GM21619 (cell line): ENCODE data around the gene EPS8.

Experiments
- ATAC-seq: cut with Tn5 transposase; IDR thresholded peaks from one replicate; pipeline ENCODE4 v1.9.1; 2021; ENCODE audit not compliant: unreplicated experiment

The EPS8 gene

DNA sequence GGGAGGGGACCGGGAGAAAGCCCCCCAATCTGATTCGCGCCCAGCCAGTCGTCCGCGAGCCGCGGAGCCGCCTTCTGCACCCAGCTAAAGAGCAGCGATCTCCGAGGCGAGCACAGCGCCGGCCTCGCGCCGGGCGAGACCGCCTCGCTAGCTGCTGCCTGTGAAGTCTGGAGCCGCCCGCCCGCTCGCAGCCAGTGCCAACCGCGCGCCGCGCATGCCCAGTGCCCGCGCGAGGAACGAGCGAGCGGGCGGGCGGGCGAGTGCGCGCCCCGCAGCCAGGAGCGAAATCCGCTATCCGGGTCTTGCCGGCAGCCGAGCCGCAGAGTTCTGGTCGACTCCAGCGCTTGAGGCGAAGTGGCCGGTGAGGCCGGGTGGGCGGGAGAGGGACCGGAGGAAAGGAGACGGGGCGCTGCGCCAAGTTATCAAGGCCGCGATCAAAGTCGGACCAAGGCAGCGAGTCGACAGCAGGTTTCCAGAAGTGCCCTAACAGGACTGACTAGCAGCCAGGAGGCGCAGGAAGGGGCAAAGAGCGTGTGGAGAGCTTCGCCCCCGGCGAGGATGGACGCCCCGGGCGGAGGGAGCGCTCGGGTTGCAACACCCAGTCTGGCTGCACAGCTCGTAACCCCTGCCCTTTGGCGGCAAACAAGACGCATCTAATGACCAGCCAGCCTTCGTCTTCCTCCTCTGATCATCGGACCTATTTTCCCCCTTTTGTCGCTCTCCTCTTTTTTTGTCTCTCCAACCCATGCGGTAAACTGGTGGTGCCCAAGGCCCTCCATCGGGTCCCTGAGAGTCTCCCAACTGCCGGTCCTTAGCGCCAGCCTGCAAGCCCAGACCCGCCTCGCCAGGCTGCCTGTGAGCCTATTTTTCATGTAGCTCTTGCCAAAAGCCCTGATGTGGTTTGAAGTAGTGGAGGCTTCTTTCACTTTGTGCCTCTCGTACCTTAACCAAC is at the start of gene EPS8:
EPS8 (minus strand) TSS at position 169 of the 952 bp plus-strand sequence. CDS start 106,437 bp downstream, outside the sequence.
- ATAC-seq: peak; percentile 87

DNA sequence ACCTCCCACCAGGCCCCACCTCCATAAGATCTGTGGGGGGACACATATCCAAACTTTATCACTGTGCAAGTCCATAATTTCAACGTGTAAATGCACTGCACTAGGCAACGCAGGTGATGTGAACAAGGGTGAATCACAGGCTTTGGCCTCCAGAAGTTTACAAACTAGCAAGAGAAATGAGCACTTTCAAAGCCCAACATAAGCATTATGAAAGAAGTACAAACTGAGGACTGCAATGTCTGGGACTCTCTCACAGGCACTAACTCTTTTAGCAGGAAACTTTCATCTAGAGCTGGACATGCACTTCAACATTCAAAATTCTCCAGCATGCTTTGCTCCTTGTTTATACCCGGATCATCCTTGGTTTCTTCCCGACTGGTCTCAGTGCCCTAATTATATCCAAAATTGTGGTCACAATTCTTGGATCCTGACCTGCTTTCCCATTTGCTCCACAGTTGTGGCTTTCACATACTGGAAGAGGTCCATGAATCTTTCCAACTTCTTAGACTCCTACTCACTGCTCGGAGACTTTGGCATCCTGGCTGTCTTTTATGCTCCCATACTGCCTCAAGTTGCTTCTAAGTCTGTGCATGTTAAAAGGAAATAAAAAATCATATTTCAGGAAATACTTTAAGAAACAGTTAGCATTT is 48.1 kb upstream of the EPS8 start:
- no peak for ATAC-seq

DNA sequence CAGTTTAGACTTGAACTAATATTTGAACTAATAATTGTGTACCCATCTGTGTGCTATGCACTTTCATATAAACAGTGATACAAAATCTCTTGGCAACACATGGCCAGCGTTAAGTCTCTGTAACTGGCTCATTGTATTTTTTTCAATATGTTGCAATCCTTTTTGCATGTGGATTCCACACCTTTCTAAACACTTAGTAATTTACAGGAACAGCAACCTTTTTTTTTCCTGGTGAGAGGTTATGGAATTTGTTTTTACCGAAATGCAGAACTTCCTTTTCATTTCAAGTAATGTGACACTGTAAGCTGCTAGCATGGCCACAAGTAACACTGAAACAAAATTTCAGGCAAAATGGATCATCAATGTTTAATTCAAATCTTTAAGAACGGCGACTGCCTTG is 45.4 kb upstream of the EPS8 start:
- no peak for ATAC-seq

DNA sequence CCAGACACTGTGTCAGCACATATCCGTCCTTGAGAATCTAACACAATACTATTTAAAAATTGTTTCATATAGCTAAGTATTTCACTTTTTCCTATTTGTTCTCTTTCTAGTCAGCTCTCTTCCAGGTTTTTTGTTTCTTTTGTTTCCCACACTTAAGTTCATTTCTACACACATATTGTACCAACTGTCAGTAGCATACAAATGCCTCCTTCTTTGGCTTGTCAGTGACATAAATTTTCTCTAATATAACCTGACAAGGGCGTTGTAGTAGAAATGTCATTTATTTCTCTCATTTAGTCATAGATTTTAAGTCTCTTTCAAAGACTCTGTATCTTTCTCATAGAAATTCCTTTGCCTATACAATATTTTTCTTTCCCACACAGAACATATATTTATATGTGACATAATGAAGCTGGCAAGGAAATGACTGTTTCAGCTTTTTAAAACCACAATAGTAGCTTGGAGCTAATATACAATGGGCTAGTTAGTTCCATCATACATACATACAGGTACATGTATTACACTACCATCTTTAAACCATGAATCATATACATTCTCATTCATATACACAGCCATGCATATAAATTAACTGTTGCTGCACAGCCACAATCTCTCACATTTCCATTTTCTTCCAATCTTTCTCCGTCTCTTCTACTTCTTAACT is 42.3 kb upstream of the EPS8 start:
- ATAC-seq: no peak

DNA sequence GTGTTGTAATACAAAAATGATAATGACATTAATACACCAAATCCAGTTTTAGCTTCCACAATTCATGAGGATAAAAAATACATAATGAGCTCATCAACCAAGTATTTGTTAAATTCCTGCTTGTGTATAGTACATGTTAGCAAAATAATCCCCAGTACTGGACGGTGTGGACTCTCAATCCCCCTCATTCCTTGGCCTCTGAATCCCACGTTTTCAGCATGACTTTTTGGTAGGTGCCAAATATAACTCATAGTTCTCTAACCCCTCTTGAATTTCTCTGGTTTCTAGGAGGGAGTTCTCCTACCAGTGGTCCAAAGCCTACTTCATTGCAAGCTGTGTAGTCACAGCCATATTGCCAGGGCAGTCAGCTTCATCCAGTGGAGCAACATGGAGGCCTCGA is 41.4 kb upstream of the EPS8 start:
- no peak for ATAC-seq

DNA sequence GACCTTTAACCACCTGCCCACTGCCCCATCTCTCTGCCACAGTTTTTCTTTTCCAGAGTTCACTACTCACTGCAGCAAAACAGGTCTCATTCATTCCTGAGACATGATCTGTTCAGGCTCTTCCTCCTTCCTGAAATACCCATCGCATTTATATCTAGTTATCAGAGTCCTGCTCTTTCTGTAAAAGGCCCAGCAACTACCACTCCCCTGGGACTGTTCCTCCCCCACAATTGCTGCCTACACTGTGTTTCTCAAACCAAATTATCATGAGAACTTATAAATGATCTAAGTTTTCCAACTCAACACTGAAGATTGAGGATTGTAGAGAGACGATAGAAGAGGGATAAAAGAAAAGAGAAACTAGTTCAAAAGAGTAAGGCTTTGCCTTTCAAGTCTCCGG is 40.8 kb upstream of the EPS8 start:
- ATAC-seq: no peak

DNA sequence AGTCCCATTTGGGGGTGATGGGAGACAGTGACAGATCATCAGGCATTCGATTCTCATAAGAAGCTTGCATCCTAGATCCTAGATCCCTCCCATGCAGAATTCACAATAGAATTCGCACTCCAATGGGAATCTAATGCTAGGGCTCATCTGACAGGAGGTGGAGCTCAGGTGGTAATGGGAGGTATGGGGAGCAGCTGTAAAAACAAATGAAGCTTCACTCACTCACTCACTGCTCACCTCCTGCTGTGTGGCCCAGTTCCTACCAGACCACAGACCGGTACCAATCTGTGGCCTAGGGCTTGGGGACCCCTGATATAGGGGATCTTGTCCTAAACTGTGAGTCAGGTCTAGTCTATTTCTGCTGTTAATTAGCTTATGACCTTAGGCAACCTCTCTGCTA is 40.1 kb upstream of the EPS8 start:
- ATAC-seq: no peak

DNA sequence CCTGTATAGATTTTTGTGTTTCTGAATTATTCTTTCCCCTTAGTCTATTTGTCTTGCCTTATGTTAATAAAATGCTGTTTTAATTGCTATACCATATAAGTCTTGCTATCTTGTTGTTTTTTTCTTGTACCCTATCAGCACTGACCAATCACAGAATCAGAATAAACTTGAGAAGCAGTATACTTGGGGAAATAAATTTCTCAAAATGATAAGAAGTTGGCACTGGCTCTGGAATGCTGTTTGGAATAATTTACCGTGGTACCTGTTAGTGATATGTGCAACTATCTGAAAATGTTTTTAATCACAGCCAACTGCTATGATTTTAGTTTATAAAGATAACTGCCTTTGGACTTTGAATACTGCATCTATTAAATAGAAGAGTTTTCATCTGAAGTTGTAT is 37.9 kb upstream of the EPS8 start:
- ATAC-seq: no peak

DNA sequence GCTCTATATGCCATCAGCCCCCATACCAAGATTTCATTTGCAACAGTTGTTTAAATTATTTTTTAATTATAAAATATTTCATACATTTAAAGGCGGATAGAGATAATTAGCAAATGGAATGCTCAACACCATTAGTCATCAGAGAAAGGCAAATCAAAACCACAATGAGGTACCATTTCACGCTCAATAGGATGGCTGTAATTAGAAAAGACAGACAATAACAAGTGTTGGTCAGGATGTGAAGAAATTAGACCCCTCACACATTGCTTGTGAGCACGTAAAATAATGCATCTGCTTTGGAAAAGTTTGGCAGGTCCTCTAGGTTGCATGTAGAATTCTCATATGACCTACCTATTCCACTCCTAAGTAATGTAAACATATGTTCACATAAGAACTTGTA is 35.3 kb upstream of the EPS8 start:
- ATAC-seq: no peak

DNA sequence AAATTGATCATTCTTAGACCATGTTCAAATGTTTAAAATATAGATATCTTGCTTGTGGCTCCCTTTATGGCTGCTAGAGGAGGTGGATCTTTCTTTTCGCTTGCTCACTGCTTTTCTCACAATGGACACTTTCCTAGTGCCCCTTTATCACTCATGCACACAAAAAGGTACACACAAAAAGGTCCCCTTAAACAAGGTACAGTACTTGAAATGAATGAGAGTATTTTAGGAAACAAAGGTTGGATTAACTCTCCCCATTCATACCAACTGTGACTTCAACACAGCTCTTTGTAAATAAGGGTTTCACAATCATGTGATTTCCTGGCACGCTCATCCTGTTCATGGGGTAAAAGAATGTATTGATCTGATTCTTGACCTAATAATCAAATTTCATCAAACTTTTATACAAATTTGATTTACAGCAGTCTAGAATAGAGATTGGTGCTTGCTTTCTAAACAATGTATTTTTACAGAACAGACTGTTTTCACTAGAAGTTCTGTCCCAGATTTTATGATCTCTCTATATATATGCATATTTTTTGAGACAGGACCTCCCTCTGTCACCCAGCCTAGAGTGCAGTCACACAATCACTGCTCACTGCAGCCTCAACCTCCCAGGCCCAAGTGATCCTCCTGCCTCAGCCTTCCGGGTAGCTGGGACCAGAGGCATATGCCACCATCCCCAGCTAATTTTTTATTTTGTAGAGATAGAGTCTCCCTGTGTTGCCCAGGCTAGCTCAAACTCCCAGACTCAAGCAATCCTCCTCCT is 34.4 kb upstream of the EPS8 start:
- no peak for ATAC-seq

DNA sequence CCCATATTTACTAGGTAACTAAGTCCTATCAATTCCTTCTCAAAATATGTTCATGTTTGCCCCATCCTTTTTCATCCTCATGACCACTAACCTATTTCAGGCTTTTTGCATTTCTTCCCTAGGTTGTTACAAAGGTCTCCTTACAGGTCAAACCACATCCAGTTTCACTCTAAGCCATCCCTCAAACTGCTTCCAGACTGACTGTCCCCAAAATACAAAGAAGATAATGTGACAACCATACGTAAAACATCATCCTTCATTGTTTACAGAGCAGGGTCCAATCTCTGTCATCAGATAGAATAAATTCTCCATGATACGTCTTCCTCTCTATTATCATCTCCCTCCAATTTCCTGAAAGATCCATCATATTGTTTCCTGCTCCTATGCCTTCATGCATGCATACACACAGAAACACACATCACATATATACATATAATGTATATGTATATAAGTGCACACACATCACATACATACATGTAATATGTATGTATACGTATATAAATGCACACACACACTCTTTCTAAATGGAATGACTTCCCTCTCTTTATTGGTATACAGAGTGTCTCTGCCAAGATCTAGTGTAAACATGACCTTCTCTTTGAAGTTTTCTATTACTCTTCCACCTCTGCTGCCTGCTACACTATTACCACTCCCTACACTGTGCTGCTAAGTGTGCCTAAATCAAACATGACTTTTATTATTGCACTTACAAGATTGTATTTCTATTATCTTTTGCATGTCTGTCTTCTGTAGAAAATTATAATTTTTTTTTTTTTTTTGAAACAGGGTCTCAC is 30.7 kb upstream of the EPS8 start:
- no peak for ATAC-seq

DNA sequence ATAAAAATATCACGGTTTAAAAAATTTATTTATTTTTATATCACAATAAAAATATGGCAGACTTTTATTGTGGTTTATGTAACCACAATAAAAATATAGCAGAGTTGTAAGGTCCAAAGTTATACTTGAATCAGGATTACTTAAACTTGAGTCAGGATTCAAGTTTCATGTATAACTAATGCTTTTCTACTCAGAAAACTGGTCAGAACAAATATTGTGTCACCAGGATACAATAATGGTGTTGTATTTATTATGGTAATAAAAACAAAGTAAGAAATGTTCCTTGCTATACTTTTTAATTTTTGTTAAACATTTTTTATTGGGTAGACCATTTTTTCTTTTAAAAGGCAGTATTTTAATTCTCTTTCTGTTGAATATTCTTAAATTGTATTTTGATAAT is 29.2 kb upstream of the EPS8 start:
- ATAC-seq: no peak

DNA sequence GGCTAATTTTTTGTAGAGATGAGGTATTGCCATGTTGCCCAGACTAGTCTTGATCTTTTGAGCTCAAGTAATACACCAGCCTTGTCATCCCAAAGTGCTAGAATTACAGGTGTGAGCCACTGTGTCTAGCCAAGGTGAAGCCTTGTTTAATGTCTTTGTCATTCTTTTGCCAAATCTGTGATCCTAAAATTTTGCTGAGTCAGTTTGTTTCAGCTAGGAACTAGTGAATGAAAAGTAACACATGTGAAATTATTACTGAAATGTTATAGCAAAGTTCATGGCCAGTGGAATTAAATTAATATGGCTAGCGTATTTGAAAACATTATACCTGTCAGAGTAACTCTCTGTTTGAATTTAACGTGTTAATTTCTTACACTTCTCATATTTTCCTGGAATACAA is 26.5 kb upstream of the EPS8 start:
- no peak for ATAC-seq

DNA sequence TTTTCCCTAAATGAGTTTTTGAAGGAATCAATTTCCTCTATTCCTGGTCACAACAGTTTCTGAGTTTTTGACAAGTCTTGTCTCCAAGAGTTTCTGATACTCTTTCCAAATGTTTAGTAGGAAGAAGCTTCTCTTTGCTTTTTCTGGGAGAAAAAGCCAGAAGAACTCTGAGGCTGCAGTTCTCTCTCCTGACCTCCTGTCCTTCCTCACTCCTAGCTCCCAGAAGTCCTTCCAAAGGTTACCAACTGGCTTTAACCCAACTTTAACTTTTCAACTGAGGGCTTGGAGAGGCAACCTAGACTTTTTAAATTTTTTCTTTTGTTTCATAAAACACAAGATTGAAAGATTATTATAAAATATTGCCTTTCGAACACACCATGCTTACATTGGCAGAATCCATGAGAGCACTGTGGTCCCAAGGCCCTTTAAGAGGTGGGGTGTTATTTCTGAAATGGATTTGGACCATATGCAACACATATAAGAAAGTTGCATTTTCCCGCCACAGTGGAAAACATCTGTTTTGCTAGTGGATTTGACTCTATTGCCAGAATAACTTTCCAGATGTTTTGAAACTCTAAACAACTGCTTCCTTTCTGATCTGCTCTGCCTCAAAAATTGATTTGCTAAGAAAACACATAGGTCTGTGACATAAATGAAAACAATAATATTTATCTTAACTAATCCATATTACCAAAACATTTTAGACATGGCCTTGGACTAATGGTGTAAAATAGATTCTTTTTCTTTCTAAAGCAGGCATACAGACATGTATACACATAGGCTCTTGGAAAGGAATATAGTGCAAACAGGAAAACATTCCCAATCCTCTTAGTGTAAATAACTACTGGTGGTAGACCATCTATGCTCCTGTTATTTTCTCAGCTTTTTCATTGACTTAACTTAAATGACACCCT is 22.3 kb upstream of the EPS8 start:
- ATAC-seq: no peak

DNA sequence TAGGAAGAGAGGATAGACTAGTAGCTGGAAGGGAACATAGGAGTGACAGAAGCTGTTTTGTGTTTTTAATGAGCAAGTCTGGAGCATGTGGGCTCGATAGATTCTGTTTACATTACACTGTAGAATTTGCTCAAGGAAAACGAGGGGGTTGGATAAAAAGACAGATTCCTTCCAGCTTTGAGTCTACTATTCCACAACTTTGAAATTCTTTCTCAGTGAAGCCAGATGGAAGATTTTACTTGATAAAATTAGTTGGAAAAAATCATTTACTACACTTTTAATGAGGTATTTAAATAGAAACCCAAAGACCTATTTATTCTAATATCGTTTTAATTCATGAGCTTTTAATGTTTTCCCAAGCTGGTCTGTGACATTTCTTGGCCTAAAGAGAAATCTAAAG is 19.5 kb upstream of the EPS8 start:
- ATAC-seq: no peak

DNA sequence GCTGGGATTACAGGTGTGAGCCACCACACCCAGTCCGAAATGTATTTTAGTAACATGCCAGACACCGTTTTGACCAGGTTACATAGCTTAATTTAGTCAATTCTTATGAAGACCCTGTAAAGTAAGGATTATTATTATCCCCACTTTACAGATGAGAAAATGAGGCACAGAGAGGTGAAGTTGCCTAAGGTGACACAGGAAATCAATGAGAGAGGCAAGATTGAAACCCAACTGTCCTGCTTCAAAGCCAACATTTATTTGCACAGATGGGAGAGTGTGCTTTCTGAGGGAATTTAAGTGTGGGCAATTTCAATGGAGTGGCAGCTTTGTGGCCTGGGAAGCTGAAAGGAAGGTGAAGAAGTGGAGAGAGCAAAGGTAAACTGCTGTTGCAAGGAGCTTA is 19.1 kb upstream of the EPS8 start:
- no peak for ATAC-seq

DNA sequence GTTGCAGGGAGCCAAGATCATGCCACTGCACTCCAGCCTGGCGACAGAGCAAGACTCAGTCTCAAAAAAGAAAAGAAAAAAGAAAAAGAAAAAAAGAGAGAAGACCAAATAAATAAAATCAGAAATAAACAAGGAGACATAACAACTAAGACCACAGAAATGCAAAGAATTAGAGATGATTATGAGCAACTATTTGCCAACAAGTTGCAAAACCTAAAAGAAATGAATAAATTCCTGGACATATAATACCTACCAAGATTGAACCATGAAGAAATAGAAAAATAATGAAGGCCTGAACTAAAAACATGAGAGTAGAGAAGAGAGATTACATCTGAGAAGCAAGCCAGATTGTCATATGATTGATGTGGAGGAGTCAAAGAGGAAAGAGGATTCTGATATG is 17.6 kb upstream of the EPS8 start:
- no peak for ATAC-seq

DNA sequence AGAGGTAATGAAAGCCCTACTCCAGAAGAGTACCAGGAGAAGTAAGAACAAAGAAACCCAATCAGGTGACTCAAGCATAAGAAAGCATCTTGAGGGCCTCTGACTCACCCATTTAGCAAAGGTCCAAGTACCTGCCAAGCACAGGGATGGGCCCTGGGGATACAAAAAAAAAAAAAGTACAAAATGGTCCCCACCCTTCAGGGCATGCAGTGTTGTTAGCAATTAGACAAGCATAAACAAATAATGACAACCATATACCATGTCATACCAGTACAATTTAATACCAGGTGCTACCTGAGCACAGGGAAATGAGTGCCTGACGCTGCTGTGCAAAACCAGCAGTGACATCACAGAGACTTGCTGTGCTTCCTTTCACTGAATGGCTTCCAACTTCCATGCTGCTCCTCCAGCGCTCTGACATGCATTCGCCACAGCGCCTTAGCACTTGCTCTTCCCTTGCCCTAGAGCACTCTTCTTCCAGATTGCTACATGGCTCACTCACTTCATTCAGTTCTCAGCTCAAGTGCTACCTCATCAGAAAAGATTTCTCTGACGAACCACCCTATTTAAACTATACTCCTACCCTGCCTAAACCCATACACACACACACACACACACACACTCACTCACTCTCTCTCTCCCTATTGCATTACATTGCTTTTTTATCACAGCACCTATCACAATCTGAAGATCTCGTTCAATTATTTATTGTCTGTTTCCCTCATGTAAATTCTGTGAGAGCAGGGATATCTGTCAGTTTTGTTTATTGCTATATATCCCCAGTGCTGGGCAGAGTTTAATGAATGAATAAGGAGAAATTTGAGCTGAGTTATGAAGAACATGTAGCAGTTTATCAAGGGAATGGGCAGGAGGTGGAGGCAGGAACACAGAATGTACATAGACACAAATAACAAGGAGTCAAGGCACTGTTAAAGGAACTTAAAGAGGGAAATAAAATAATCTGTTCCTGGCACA is 12.9 kb upstream of the EPS8 start:
- ATAC-seq: no peak
